Hematopoietic multipotent progenitor cell treated with erythropoietin and hydrocortisone succinate and interleukin-3 and kit ligand, for 17 days (in vitro differentiated cells): Measurements from ENCODE around the gene VEGFB.

ENCODE experiments used
- DNase-seq: peaks from one replicate; pipeline ENCODE4 v3.0.0-alpha.2; 2015; ENCODE audit warnings: low spot score

Gene VEGFB

GRCh38 chr11:64262271-64263002 is 28.1 kb downstream of the VEGFB start:
- no peak for DNase-seq

DNA sequence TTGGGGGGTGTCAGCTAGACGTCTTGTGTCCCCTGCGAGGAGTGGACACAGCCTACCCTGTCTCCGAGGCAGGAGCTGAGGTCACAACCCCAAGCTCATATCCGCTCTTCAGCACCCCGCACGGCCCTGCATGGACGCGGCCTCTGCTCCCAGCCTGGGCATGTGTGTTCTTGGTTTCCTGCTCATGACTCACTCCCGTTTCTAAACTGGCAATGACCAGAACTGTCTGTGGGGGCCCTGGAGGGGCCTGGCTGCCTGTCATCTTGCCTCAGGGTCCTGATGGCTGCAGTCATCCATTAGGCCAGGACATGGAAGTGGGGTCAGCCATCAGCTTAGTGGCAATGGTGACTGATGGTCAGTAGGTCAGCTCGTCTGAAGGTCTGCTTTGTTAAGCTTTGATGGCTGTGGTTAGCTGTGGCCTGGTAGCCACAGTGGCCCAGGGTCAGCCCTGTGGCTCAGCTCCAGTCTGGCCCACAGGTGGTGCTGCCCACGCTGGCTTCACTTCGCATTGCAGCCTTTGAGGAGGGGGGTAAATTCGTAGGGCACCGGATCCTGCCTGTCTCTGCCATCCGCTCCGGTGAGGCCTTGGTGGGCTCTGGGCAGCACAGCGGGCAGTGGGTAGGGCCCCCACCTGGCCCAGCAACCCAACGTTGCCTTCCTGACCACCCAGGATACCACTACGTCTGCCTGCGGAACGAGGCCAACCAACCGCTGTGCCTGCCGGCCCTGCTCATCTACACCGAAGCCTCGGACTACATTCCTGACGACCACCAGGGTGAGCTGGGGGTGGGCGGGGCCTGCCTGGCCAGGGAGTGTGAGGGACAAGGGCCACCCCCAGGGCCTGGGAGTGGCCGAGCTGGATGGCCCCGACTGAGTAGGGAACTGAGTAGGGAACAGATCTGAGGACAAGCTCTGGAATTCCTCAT is 28.9 kb downstream of the VEGFB start:
- no peak for DNase-seq

- no peak for DNase-seq
Measured at GRCh38 chr11:64263947-64264317, 29.5 kb downstream of the VEGFB start.

DNA sequence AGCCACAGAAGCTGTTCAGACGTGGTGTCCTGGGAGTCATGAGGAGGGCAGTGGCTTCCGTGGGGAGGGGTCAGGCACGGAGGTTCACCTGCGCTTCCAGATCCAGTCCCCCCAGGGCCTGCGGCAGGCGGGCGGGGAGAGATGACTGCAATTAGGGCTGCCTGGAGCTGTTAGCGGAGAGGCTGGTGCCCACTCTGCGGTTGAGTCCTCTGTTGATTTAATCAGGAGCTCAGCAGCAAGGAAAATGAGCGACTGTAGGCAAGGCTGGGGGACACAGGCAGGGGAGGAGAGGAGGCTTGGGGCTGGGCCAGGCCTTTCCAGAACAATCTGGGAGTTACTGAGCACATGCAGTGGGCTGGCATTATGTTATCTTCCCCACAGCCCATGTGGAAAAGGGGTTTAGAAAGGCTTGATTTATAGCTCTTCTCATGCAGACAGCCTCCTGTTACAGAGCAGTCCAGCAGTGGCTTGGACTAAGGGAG is 30.0 kb downstream of the VEGFB start:
- no peak for DNase-seq

GRCh38 chr11:64265176-64266160 is 31.1 kb downstream of the VEGFB start:
- DNase-seq = no peak

GRCh38 chr11:64266339-64266738 is 32.0 kb downstream of the VEGFB start:
- DNase-seq = no peak

GRCh38 chr11:64267207-64267945 is 33.0 kb downstream of the VEGFB start:
- no peak for DNase-seq

GRCh38 chr11:64268025-64268892 is 33.9 kb downstream of the VEGFB start:
- DNase-seq = peak; percentile 70

DNA sequence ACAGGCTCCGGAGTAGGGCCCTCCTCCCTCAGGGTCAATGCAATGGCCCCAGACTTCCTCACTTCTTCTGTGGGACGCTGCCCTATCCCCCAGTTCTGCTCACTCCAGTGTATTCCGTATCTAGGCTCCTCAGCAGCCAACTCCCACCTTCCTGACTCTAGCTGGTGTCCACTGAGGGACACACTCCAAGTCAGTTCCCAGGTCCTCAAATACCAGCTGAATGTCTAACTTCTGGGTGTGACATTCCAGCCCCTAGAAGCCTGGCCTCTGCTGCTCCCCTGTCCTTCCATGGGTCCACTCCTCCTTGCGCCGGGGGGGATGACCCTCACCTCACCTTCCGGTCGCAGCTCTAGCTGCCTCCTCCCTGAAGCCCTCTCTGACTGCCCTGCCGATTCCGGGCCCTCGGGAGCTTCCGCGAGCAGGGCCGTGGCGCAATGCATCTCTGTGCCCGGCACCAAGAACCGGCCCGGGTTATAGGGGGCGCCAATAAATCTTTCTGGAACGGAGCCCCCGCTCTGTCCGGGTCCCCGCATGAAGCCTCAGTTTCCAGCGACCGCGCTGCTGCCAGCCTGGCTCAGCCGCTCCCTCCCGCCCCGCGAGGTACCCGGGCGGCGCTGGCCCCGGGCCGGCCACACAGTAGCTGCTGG is 34.6 kb downstream of the VEGFB start:
- DNase-seq = peak; percentile 56

- DNase-seq = peak; percentile 99
Measured at GRCh38 chr11:64269540-64270220, 35.3 kb downstream of the VEGFB start.

DNA sequence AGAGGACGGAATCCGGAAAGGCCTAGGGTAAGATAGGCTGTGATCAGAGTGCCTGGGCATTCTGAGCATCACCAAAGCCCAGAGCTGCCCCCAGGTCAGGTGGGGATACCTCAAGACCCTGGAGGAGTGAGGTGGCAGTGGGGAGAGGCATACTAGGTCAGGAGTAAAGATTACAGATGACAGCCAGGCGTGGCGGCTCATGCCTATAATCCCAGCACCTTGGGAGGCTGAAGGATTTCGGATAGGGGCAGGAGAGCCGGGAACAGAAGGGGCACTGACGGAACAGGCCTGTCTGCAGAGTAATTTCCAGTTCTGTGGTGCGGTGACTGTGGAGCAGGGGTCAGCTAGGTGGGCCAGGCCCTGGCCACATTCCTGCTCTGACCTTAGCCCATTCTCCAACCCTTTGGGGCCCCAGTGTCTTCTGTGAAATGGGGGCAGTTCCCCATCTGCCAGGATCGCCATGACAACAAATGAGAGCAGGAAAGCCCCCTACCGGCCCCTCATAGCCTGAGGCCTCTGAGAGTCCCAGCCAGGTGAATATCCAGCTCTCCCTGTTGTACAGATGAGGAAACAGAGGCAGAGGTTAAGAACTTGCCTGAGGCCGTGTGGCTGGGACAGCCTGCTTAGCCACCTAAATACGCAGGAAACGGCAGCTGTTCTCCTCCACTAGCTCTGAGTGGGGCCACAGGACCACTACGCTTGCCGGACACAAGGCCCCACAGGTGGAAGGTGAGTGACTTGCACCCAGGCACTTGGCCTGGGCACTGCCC is 40.8 kb downstream of the VEGFB start:
- DNase-seq = no peak

DNA sequence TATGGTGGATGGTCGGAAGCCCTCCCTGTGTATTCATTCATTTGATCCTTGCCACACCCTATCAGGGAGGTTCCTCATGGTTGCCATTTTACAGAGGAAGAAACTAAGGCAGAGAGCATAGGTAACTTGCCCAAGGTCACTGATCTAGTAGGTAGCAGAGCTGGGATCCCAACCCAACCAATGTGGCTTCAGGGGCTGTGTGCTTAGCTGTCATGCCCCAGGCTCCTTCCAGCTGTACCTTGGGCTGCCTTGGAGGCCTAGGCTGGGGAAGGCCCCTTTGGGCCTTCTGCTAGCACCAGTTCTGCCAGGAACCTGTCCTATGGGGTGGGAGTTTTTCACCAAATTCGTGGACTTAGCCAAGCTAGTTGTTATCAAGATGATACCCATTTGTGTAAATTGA is 41.5 kb downstream of the VEGFB start:
- no peak for DNase-seq

DNA sequence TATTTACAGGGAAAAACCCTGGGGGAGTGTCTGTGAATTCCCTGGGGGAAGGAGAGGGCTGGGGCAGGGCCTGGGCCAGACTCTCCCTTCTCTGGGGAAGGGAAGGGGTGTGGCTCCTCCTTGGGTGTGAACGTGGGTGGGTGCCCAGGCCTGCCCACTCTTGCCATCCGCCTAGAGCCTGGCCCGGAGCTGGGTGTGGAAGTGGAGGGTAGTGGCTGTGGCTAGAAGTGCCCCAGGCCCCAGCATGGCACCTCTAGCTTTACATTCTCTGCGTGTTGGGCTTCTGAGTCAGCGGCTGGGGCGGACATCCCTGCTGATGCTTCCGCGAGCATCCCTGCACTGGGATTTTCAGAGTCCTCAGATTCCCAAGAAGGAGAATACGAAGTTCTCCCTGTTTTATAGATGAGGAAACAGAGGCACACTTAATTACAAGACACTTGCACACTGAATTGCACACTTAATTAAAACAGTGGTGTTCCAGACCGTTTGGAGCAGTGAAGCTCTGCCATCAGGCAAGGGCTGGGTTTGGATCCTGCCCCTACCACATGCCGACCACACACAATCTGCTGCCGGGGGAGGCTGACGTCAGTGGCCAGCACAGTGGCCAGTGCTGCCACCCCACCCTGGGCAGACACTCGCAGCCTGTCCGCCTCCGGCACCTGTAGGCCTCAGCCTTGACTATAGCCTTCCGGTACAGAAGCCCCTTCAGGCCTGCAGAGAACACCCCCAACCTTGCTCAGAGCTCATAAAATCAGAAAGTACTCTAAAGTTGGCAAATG is 42.5 kb downstream of the VEGFB start:
- DNase-seq = peak; percentile 80

GRCh38 chr11:64278576-64279190 is 44.3 kb downstream of the VEGFB start:
- DNase-seq = no peak

DNA sequence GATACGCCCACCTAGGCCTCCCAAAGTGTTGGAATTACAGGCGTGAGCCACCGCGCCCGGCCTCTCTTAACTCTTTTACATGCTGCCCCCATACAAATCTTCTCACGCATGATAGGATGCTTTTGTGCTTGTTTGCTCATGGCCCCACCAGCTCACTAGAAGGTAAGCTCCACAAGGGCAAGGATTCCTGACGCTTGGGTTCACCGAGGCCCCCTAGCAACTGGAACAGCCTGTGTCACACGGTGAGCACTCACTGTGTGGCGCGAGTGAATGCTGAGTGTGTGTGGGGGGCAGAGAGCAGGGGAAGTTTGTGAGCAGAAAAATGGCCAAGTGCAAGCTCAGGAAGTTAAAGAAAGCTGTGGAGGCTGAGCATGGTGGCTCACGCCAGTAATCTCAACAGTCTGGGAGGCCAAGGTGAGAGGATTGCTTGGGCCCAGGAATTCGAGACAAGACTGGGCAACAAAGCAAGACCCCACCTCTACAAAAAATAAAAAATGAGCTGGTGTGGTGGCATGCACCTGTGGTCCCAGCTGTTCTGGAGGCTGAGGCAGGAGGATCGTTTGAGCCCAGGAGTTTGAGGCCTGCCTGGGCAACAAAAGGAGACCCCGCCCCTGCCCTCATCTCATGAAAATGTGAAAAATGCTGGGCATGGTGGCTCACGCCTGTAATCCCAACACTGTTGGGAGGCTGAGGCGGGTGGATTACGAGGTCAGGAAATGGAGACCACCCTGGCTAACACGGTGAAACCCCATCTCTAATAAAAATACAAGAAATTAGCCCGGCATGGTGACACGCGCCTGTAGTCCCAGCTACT is 47.8 kb downstream of the VEGFB start:
- no peak for DNase-seq

GRCh38 chr11:64283092-64283491 is 48.7 kb downstream of the VEGFB start:
- no peak for DNase-seq
